Measurements from ENCODE around the gene SAMD4A.

The SAMD4A gene

DNA sequence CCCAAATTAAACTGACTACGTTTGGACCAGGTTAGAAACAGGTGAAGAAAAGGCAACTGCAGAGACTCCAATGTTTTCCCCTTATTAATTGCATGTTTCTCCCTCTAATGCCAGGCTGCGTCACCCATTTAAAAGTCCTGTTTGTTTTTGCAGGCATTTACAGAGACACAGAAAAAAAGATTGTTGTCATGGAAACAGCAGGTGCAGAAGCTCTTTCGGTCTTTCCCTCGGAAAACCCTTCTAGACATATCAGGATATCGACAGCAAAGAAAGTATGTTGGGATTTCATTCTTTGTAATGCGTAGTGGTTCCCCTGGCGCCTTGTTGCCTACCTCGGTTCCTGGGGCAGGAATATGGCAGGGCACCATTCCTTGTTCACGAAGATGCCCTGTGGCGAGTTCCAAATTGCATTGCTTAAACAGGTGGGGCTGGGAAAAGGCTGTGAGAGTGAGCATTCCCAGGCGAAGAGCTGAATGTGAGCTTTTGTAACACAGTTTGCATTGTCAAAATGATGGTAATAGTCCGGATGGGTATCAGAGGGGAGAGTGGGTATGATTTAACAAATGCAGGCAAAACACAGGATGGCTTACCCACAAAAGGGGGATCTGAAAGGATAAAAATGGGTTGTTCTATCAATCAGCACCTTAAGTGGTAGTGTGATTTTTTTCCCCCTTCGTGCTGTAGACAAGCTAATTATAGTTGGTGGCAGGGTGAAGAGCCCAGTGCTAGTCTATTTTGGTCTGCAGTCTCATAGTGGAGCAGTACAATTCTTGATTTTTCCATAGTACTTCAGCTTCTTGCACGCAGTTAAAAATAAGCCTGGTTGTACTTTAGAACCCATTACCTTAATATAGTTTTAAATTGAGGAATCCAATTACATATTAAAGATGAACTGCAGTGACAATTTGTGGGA is 203.3 kb downstream of the SAMD4A start:
- no peak for DNase-seq

DNA sequence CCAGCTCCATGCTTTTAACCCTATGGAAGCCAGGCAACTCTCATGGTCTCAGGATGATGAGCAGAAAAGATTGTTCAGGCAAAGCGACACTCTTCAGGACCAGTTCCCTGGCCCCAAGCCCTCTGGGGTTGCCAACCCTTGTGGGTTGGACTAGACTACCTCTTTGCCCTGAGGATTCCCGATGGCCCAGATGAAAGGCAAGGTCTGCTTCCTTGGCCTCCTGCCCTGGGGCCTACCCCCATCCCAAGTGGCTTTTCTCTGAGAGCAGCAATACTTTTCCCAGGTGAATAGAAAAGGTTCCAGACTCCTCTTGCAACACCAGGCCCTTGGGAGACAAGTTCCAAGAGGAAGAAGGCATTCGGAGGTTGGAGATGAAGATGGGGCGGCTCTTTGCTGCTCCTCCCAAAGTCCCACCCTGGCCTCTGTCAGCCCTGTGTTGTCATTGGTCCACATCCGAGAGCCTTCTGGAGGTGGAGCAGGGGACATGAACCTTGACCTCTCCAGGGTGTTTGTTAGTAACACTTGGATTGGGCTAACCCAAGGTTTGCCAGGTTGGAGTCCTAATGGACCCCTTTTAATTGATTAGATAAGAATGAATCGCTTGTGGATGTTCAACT is 204.6 kb downstream of the SAMD4A start:
- DNase-seq, result no peak

DNA sequence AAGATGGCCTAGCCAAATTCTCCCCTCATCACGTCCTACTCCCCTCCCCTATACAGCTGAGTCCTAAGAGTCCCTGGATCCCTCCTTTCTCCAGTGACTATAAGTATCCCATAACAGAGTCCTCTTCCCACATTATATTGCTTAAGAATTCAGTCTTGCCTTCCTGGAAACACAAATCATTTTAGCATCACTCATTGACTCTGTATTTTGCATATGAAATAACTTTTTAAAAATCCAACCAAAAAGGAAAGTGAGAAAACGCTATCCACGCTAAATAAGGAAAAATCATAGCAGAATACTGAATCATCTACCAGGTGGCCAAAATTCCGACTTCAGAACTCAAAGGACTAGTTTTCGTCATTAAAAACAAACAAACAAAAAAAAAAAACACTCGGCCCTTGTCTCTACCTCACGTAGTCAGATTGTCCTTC is 205.5 kb downstream of the SAMD4A start:
- no peak for DNase-seq

DNA sequence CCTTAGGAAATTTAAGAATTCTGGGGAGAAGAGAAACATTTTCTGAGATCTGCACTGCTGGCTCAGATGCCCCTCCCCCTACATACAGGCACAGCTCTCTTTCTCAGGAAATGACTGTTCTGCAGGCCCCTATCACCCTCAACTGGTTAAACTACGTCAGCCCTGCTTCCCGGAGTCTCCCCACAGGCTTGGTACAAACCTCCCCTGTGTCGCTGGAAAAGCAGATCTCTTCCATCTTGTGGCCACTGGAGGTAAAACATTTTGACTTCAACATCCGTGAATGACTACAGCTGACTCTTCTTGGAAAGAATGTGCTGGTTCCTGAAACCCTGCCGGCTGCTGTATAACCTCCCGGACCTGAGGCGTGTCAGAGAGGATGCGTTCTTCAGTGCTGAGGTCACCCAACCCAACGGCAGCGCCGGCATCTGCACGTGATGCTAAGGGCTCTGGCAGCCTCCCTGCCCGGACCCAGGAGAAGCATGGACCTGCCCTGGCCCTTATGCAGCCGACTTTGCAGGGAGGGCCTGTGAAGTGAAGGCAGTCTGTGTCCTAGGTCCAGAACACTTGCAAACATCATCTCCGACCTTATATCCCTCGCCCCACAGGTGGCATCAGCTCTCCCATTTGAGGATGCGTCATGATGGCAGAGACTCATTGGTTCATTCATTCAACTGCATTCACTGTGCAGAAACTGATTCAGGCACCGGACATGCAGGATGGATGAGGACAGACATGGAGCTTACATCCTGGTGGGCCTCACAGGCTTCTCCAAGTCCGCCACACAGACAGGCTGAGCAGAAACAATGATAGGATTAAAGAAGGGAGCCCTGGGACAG is 206.5 kb downstream of the SAMD4A start:
- peak; percentile 34 for DNase-seq

DNA sequence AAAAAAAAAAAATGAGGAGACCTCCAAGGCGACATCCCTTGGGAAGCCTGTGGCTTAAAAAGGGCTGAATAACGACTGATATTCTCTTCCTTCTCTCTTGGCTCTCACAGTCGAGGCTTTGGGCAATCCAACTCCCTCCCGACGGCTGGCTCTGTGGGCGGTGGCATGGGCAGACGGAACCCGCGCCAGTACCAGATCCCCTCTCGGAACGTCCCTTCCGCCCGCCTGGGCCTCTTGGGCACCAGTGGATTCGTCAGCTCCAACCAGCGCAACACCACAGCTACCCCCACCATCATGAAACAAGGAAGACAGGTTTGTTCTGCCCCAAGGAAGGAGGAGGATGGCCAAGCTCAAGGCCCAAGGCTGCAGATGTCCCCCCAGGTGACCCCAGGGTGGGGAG is 207.9 kb downstream of the SAMD4A start:
- DNase-seq, result no peak

DNA sequence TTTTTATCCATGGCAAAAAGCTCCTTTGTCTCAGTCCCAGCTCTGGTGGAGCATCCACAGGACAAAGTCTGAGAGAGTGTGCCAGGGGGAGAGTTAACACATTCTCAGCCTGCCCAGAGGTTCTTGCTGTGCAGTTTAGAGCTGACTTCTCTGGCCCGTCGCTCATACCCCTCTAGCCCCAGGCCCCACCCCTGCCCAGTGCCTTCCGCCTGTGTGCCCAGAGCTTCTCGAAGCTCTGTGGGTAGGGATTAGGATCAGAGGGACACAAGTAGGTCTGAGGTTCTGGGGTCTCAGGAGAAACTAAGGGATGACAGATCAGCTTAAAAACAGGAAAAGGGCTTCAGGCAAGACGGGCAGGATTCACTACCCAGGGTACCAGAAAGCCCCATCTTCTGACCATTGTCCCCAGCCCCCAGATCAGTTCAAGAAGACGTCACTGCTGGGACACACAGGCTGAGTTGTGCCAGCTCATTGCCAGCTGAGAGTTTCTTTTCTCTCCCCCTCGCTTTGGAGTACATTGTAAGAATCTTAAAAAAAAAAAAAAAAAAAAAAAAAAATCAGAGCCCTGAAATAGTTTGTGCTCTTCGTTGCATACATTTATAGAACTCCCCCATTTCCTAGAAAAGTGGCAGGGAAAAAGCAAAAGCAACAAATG is 208.7 kb downstream of the SAMD4A start:
- DNase-seq, result no peak

DNA sequence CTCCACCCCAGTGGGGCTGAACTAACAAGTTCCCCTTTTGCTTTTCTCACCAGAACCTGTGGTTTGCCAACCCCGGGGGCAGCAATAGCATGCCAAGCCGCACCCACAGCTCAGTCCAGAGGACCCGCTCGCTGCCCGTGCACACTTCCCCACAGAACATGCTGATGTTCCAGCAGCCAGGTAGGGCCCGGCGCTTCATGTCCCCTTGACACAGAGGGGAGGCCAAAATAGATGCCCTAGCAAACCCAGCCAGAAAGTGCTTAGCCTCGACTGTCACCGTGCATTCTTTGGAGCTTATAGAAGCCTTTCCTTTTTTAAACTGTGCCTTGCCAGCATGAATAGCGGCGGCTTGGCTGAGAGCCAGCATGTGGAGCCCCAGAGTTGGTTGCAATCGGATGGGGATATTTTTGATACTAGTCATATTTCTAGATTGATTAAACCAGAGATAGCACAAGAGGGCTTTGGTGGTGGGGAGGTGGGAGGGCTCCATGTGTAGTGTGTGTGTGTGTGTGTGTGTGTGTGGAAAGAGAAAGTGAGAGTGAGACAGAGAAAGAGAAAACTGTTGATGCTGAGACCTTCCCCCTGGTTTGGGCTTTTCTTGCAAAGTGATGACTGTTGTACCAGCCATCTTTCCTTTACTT is 209.6 kb downstream of the SAMD4A start:
- no peak for DNase-seq

DNA sequence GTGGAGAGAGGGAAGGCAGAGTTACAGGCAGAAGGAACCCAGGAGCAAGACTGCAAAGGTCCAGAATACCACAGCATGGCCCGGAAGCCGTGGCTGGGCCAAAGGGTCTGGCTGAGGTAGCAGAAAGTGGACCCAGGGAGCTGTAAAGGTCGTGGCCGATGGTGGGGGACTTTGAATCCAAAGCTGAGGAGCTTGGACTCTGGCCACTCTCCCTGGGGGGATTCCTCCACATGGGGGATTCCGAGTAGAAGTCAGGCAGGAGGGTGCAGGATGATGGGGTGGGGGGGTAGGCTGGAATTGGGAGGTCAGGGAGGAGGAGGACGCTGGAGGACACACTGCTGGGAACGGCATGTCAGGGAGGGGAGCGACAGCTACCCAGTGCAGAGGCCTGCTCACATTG is 210.5 kb downstream of the SAMD4A start:
- no peak for DNase-seq

DNA sequence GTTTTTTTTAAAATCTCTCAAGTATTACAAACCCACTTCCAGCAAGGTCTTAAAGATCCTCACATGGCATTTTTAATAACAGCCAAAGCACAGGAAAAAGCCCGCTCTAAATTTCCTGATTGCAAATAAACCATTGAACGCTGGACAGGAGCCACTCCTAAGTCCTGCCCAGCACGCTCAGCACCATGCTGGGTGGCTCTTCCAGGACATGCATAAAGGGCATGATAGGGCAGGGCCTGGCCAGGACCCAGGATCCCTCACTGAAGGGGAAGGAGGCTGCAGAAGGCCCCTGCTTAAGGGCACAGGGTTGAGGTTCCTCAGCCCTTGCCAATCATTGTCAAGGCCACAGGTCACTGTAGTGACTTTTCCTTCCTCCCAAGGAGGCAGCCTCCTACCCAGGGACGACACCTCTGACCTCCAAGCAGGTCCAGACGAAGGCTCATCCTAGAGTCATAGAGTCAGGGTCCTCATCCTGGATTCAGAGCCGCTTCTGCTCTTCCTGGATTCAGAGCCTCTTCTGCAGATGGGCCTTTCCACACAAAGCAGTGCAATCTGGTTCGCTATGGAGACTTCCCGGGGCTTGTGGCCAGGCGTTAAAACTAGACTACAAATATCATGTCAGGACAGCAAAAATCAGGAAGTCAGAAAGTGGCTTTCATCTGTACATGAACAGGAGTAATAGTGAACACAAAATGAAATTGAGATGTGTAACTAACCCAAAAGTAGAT is 211.9 kb downstream of the SAMD4A start:
- no peak for DNase-seq

DNA sequence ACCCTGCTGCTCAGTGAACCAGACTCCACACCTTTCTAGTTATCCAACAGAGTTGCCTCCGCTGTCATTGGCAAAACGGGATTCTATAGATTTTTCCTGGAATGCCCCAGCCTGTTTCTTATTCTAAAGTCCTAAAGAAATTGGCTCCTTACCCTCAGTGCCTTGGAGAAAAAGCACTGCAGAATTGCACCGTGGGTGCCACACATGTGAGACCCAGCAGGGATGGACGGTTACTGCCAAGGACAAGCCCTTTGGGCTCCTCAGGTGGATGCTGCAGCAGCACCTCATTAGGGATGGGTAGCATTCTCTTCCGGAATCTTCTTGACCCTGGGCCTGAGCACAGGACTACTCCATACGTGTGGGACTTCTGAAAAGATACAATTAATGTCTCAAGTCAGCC is 214.2 kb downstream of the SAMD4A start:
- no peak for DNase-seq

DNA sequence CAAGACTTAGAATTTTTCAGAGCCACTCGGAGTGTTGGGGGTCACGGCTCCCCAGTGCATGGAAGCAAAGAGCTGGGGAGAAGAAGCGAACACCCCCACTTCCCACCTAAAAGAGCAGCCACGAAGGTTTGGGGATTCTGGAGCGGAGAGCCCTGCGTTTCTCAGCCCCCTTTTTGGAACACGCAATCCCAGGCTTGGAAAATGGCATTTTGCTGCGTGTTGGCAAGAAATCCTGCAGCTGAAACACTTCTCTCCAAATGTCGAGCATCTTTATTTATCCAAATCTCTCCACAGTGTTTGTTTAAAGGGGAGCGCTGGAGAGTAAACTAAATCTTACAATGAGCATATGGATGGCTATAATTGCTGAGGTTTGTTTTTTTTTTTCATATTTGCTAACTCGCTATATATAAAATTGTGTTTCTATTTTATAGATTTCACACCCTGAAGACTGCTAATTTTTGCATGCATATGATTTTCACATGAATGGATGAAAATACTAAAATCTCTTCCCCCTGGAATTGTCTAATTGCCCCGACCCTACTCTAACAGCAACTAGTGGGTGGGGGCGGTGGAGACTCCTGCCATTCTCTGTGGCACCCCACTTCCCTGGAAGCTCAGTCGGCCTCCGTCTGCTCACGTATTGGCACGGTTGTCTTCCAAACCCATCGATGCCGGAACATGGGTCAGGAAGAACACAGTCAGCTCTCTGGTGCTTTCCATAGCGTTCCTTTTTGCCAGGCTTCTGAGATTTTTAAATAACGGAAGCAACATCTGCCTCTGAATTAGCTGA is 215.2 kb downstream of the SAMD4A start:
- no peak for DNase-seq

DNA sequence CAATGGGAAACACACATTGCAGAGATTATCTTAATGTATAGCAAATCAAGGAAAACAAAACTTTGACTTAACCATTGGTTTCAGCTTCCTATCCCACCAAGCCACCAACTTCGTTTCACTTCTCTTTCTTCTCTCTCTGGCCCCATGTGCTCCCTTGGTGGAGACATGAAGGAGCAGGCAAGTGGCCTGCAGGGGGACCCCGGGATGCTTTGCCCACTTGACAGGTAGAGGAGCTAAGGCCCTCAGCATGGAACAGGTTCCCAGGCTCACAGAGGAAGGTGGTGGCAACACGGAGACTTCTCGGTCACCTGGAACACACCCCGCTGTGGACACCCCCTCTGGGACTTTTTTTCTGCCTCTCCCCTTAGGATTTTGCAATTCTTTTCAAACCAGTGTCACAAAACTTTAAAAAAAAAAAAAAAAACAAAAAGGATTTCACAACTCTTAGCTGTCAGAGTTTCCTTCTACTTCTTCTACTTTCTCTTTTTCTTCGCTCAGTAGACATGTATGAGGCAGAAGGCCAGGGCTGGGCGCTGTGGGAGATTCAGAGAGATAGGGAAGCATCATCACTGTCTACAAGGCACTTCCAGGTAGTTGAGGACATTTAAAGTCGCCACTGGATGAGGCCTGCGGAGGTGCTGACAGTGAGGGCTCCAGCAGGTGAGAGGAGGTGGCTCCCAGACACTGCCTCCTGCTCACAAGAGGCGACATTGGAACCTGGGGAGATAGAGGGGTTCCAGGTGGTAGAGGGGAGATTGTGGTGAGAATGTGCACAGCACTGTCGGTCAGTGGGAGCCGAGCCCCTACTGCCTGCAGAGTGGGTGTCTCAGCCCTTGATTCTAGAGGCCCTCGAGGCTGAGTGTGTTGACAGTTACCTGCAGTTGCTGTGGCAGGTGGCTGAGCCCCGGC is 216.1 kb downstream of the SAMD4A start:
- DNase-seq, result peak; percentile 15

DNA sequence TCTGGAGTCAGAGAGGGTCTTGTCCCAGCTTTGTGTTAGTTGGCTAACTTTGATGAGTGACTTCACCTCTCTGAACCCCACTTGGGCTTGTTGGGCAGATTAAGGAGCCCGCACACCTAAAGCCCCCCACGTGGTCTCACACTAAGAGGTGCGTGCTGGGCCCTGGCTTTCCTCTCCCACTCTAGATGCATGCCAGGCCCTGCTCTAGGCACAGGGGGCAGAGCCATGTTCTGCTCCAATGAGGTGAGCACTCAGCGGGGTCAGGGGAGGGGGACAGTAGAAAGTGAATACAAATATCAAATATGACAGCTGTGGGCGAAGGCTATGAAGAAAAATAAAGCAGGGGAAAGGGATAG is 216.7 kb downstream of the SAMD4A start:
- no peak for DNase-seq

DNA sequence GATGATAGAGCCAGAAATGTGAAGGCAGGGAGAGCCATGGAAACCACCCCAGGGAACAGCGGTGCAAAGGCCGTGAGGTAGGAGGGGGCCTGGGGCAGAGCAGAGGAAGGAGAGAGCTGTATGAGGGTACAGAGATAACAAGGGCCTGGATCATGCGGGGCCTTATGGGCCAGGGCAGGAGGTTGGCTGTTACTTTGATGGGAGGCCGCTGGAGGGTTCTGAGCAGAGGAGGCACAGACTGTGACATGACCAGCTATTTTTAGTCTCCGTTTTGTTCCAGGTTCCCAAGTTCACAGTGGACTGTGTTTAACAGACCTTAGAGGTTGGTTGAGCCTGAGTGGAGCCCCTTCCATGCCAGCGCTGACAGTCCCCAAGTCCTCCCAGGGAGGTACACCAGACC is 217.1 kb downstream of the SAMD4A start:
- DNase-seq, result no peak

DNA sequence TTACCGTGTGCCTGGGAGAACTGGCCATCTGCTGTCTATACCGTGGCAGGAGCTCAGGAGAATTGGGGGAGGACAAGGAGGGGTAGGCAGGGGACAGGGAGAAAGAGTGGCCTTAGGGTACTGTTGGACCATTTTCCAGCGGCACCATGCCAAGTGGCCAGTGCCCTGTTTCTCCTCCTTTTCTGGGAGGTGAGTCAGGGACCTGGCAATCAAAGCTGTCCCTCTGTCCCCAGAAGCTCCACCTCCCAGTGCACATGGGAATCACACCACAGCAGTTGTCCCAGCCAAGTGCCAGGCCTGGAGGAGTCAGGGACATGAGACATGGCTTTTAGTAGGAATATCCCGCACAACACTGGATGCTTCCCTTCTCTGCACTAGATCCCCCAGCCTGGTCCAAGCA is 217.7 kb downstream of the SAMD4A start:
- no peak for DNase-seq

DNA sequence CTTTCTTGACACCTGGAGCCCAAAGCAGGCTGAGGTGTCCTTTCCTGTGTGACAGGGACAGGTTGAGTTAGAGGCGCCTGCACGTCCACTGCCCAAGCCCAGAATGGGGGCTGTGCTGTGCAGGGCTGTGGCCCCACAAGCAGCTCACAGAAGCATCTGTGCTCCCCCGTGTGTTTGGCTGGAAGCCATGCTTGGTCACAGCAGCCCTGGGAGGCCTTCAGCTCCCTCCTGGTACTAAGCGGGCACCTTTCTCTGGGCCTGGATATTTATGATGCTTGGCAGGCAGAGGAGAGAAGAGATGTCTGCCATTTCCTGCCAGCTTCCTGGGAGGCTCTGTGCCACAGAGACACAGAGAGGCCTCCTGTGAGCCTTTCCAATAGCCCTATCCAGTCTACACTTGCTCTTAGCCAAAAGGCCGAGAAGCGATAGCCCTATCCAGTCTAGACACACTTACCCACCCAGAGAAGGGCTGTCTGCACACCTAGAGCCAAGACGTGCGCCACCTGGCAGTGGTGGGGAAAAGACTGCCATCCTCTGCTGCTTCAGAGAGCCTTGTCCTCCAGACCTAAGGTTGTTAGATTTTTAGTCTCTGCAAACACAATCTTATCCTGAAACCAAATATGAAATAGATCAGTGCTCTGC is 218.3 kb downstream of the SAMD4A start:
- no peak for DNase-seq

DNA sequence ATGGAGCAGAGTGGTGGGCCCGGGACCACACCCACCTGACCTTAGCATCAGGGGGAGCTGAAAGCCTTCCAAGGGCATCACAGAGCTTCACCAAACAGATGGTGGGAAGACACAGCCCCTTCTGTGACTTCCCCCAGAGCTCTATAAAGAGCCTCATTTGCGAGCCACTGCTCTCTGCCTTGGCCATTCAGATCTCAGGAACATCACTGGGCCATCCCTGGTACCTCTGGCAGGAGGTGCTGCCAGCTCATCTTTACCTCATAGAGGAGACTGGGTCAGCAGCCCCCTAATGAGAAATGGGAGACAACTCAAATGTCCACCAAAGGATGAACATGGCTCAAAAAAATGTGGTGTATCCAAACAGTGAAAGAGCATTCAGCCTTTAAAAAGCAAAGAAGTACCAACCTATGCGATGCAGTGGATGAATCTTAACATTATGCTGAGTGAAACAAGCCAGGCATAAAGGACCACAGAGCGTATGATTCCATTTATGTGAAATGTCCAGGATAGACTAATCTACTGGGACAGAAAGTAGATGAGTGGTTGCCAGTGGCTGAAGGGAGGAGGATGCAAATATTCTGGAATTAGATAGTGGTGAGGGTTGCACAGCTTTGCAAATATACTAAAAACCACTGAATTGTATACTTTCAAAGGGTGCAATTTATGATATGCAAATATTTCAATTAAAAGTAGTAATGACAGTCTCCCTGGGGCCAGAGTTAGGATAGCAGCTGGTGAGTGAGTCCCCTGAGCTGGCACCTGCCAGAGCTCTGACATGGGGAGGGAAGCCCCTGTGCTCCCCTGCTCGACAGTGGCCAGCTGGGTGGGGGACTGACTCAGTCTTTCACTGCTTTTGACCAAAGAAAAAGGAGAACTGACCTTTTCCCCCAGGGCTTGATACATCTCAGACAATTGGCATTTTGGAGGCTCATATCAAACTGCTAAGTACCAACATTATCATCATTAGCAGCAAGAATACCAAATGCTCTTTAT is 219.1 kb downstream of the SAMD4A start:
- no peak for DNase-seq

DNA sequence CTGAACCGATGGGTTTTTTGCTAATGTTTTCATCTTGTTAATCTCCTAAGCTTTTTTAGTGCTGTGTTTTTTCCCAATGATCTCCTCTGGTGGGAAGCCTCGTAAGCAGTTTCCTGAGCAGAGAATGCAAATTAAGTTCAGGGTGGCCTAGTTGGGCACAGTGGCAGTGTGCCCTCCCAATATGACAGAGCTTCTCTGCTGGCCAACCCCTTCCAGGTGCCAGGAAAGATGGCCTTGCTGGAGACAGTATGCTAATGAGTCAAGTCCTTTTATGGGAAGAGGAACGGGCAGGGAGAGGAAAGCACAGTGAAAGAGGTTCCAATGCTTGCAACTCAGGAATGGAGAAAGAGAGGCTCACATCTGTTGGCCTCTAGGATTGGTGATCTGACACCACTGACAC is 219.9 kb downstream of the SAMD4A start:
- DNase-seq, result no peak

Measured in NK-92 treated with Interleukin-12 subunit alpha and Interleukin-12 subunit beta, amount 100 ng/mL, for 24 hours (cell line).